Measurements from ENCODE around the gene COMMD10.

DNA sequence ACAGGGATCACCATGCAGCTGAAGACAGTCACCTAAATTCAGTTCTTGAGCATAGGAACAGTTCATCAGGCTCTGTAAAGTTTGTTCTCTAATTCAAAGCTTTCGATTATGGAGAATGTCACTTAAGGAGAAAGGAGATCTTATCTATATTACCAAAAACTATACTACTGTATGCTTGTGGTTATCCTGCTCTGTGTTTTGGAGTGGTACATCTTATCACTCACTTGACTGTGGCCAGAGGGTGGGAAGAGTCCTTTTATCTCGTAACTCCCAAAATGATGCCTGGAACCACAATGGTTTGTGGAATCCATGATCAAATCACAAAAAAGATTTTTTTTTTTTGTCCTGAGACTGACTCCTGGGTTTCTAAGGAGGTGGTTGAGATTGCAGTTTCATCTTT, 230.7 kb downstream of the COMMD10 start:
- TF ChIP-seq, protein P1, sequence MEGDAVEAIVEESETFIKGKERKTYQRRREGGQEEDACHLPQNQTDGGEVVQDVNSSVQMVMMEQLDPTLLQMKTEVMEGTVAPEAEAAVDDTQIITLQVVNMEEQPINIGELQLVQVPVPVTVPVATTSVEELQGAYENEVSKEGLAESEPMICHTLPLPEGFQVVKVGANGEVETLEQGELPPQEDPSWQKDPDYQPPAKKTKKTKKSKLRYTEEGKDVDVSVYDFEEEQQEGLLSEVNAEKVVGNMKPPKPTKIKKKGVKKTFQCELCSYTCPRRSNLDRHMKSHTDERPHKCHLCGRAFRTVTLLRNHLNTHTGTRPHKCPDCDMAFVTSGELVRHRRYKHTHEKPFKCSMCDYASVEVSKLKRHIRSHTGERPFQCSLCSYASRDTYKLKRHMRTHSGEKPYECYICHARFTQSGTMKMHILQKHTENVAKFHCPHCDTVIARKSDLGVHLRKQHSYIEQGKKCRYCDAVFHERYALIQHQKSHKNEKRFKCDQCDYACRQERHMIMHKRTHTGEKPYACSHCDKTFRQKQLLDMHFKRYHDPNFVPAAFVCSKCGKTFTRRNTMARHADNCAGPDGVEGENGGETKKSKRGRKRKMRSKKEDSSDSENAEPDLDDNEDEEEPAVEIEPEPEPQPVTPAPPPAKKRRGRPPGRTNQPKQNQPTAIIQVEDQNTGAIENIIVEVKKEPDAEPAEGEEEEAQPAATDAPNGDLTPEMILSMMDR (IDR thresholded peaks at IDR 0.05; ENCODE audit: poor library complexity): no peak
- TF ChIP-seq EZH2 (IDR thresholded peaks at IDR 0.05; ENCODE audit: borderline replicate concordance) (no peak), EZH2phosphoT487 (IDR thresholded peaks at IDR 0.05; ENCODE audit: low read depth, severe bottlenecking, unreplicated experiment) (no peak)

Data from hepatocyte (in vitro differentiated cells).